Skeletal muscle satellite cell (primary cell): ENCODE results near the gene ERFL.
"Not testable (repeated sequence)": the region's sequence is repeated elsewhere in the genome, so short reads cannot be mapped to it uniquely, and the experiment has no call there.

Experiments
- H3K27me3 ChIP-seq: 2 replicates; pipeline ENCODE4 v1.7.0; 2013; ENCODE audit warnings: low read length; ENCODE audit not compliant: control insufficient read depth, insufficient read depth
- H3K36me3 ChIP-seq: 2 replicates; pipeline ENCODE4 v1.7.0; 2013; ENCODE audit warnings: mild to moderate bottlenecking, control low read depth, low read length; ENCODE audit not compliant: insufficient read depth
- H3K4me1 ChIP-seq: 2 replicates; pipeline ENCODE4 v1.7.0; 2013; ENCODE audit warnings: low read length; ENCODE audit not compliant: control insufficient read depth, insufficient read depth
- H3K4me2 ChIP-seq: 2 replicates; pipeline ENCODE4 v1.7.0; 2013; ENCODE audit warnings: mild to moderate bottlenecking, low read length
- H3K4me3 ChIP-seq: 2 replicates; pipeline ENCODE4 v1.7.0; 2013; ENCODE audit warnings: low read length
- H3K9ac ChIP-seq: 2 replicates; pipeline ENCODE4 v1.7.0; 2013; ENCODE audit warnings: mild to moderate bottlenecking, low read depth, low read length, moderate library complexity
- H3K9me3 ChIP-seq: replicated peaks from 2 replicates; pipeline ENCODE4 v1.7.0; 2013; ENCODE audit warnings: mild to moderate bottlenecking, control low read depth, low read length

The ERFL gene

GRCh38 chr19:41940731-41941409, 12.6 kb upstream of the ERFL start:
- H3K4me2 ChIP-seq = peak overlapping the region; percentile 89
- H3K9ac ChIP-seq = peak overlapping the region; percentile 77
- no peaks in the 10 kb centered on the region for H3K9me3 ChIP-seq
- H3K4me1 ChIP-seq = peaks cover 11% of the 10 kb centered on the region
- peak overlapping the region; percentile 68 for H3K4me3 ChIP-seq
- H3K27me3 ChIP-seq = peaks cover 2% of the 10 kb centered on the region
- H3K36me3 ChIP-seq = no peaks in the 10 kb centered on the region

- H3K9me3 ChIP-seq = no peaks in the 10 kb centered on the region
- no peaks in the 10 kb centered on the region for H3K36me3 ChIP-seq
- H3K4me3 ChIP-seq = peak overlapping the region; percentile 68
- peak overlapping the region; percentile 77 for H3K9ac ChIP-seq
- peak overlapping the region; percentile 89 for H3K4me2 ChIP-seq
- peaks cover 7% of the 10 kb centered on the region for H3K27me3 ChIP-seq
- peaks cover 18% of the 10 kb centered on the region for H3K4me1 ChIP-seq
Observed at GRCh38 chr19:41939861-41940730, 11.8 kb upstream of the ERFL start.

GRCh38 chr19:41939209-41939608, 11.0 kb upstream of the ERFL start:
- H3K36me3 ChIP-seq, H3K9me3 ChIP-seq, H3K4me3 ChIP-seq, H3K9ac ChIP-seq, H3K4me2 ChIP-seq: not testable (repeated sequence)
- peaks cover 11% of the 10 kb centered on the region for H3K27me3 ChIP-seq
- H3K4me1 ChIP-seq = peaks cover 19% of the 10 kb centered on the region

- H3K4me3 ChIP-seq = no peak overlapping the region
- peaks cover 21% of the 10 kb centered on the region for H3K4me1 ChIP-seq
Observed at GRCh38 chr19:41937525-41938468, 9.5 kb upstream of the ERFL start.

GRCh38 chr19:41936961-41937360, 8.7 kb upstream of the ERFL start:
- no peaks in the 10 kb centered on the region for H3K36me3 ChIP-seq
- H3K4me2 ChIP-seq = no peak overlapping the region
- no peak overlapping the region for H3K4me3 ChIP-seq
- H3K9me3 ChIP-seq = no peaks in the 10 kb centered on the region
- H3K27me3 ChIP-seq = peaks cover 33% of the 10 kb centered on the region
- H3K4me1 ChIP-seq = peaks cover 24% of the 10 kb centered on the region
- no peak overlapping the region for H3K9ac ChIP-seq

More at GRCh38 chr19:41937525-41938468, 9.5 kb upstream of the ERFL start:
- Histone ChIP-seq H3K36me3 (no peaks in the 10 kb centered on the region), H3K27me3 (peaks cover 25% of the 10 kb centered on the region), H3K4me2 (no peak overlapping the region), H3K9ac (no peak overlapping the region), H3K9me3 (no peaks in the 10 kb centered on the region)

DNA sequence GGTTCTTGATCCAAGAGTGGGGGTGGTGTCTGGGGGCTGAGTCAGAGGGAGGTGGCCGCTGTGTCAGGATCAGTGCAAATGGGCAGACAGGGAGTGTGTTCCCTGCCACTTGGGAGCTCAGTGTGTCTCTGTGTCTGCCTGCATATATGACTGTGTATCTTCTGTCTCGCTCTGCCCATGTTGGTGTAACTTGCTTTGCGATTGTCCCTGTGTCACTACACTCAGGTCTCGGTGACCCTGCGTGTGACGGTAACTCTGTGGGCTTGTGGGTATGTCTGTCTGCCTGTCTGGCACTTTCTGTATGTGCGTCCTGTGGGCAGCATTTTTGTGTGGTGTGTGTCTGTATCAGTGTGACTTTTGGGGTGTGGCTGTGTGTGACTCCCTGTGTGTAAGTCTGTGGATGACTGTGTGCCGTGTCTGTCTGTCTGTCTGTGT, 8.2 kb upstream of the ERFL start:
- H3K27me3 ChIP-seq = peaks cover 39% of the 10 kb centered on the region
- H3K4me1 ChIP-seq = peaks cover 24% of the 10 kb centered on the region
- no peak overlapping the region for H3K9ac ChIP-seq
- no peaks in the 10 kb centered on the region for H3K36me3 ChIP-seq
- H3K9me3 ChIP-seq = no peaks in the 10 kb centered on the region
- peak overlapping the region; percentile 59 for H3K4me2 ChIP-seq
- no peak overlapping the region for H3K4me3 ChIP-seq

DNA sequence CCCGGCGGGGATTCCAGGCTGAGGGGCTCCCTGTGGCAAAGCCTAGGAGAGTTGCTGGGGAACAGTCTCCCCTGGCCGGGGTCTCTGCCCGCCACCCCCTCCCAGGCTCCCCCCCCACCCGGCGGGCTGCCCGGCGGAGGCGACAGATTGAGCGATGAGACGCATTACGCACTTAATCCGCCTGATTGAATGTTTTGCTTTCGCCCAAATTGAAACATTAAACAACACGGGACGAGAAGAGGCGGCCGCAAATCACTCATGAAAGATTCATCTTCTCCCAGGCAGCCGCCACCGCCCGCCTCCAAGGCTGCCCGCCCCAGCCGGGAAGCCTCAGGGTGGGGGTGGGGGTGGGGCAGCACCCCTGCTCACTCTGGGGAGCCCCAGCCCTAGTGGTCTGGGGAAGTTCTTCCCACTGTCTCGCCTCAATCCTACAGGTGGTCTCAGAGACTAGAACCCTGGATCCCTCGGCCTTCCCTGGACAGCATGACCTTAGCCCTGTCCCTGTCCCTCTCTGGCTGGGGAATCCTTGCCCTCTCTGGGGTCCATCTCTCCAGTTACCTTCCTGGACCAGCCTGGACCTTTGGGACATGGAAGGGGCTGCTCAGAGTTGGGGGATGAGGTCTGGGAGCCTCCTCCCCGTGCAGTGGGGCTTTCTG, 7.6 kb upstream of the ERFL start:
- Histone ChIP-seq H3K27me3 (peaks cover 44% of the 10 kb centered on the region), H3K36me3 (no peaks in the 10 kb centered on the region), H3K9ac (no peak overlapping the region), H3K9me3 (no peaks in the 10 kb centered on the region), H3K4me2 (peak overlapping the region; percentile 59), H3K4me1 (peaks cover 24% of the 10 kb centered on the region), H3K4me3 (no peak overlapping the region)

- H3K4me2 ChIP-seq = no peak overlapping the region
- peaks cover 52% of the 10 kb centered on the region for H3K27me3 ChIP-seq
- no peak overlapping the region for H3K4me3 ChIP-seq
- peaks cover 24% of the 10 kb centered on the region for H3K4me1 ChIP-seq
- no peaks in the 10 kb centered on the region for H3K36me3 ChIP-seq
- H3K9me3 ChIP-seq = no peaks in the 10 kb centered on the region
- H3K9ac ChIP-seq = no peak overlapping the region
Observed at GRCh38 chr19:41934849-41935374, 6.7 kb upstream of the ERFL start.

DNA sequence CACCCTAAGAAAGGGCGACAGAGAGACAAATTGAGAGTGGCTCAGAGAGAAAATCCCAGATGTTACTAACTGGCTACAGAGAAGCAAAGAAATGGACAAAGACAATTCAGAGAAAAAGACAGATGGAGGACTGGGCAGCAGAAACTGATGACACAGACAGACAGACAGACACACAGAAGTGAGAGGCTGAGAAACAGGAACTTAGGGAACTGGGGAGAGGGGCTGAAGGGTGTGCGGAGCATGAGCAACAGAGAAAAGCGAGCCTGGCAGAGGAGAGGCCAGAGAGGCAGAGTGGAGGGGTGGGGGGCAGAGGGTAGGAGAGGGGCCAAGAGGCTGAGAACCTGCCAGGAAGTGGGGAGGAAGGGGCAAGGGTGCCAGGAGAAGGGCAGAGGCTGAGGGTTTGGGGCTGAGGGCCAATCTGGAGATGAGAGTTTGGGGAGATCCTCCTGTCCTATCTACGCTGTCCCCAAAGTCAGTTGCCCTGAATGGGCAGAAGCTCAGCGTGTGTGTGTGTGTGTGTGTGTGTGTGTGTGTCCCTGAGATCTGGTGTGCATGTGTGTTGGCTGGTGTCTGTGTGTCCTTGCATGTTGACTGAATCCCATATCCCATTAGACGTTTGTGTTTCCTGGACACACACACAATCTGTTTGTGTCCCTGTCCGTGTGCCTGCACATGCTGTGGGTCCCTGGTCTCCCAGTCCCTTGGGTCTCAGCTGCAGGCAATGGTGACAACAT, 5.6 kb upstream of the ERFL start:
- Histone ChIP-seq H3K4me1 (peaks cover 26% of the 10 kb centered on the region), H3K9me3 (no peaks in the 10 kb centered on the region), H3K36me3 (no peaks in the 10 kb centered on the region), H3K4me3 (no peak overlapping the region), H3K9ac (no peak overlapping the region), H3K27me3 (peaks cover 62% of the 10 kb centered on the region), H3K4me2 (no peak overlapping the region)

- Histone ChIP-seq H3K9me3 (no peaks in the 10 kb centered on the region), H3K4me2 (peak overlapping the region; percentile 10), H3K36me3 (no peaks in the 10 kb centered on the region), H3K27me3 (peaks cover 65% of the 10 kb centered on the region), H3K4me3 (no peak overlapping the region), H3K4me1 (peaks cover 31% of the 10 kb centered on the region), H3K9ac (no peak overlapping the region)
Observed at GRCh38 chr19:41932720-41933332, 4.6 kb upstream of the ERFL start.
